ENCODE measurements around the gene TMEM62. TPM values are rescaled to one million over a fixed set of nuclear protein-coding genes. Genes with fewer than 3 reads are reported as not detected.
A peak's percentile ranks its signal among the peaks of the same experiment; 100 is the strongest.
"Not testable (repeated sequence)": the region's sequence is repeated elsewhere in the genome, so short reads cannot be mapped to it uniquely, and the experiment has no call there.

The TMEM62 gene
- total and polyA plus RNA-seq, 7 donors: 10.2 to 35.2 (median 27.4) TPM

- Histone ChIP-seq H3K27ac (no peak overlapping the region), H3K9me3 (no peaks in the 10 kb centered on the region), H3K27me3 (no peaks in the 10 kb centered on the region), H3K36me3 (peaks cover 0 to 67% (median 12%) of the 10 kb centered on the region in 4 donors), H3K4me1 (peaks cover 0 to 13% (median 11%) of the 10 kb centered on the region in 4 donors), H3K4me3 (no peak overlapping the region)
- no peak for TF ChIP-seq POLR2A (IDR thresholded peaks at IDR 0.05)
- no peak for TF ChIP-seq POLR2AphosphoS5 (IDR thresholded peaks at IDR 0.05)
- no peak for TF ChIP-seq CTCF (IDR thresholded peaks at IDR 0.05)
- no peak for TF ChIP-seq EP300 (IDR thresholded peaks at IDR 0.05)
- WGBS, 2 donors: 93 to 97% methylated on average over 2 of the region's 2 CpGs
- intact Hi-C loops (cut with DNase I): no loop called here
- DNase-seq: no peak
These were observed 32.5 kb downstream of the TMEM62 start for GRCh38 chr15:43165801-43166325.

GRCh38 chr15:43167261-43167660 lies 33.9 kb downstream of the TMEM62 start:
- peak overlapping the region in 1 of 4 donors; percentile 81 for H3K27ac ChIP-seq
- peaks cover 0 to 66% (median 11%) of the 10 kb centered on the region in 4 donors for H3K36me3 ChIP-seq
- H3K9me3 ChIP-seq; DNase-seq; H3K27me3 ChIP-seq; H3K4me3 ChIP-seq; intact Hi-C loops (cut with DNase I): not testable (repeated sequence)
- H3K4me1 ChIP-seq: peaks cover 0 to 13% (median 11%) of the 10 kb centered on the region in 4 donors
- 95 to 98% methylated on average over 27 to 28 of the region's 28 CpGs for WGBS, 2 donors

GRCh38 chr15:43168192-43169107 lies 35.1 kb downstream of the TMEM62 start:
- no peaks in the 10 kb centered on the region for H3K27me3 ChIP-seq
- peak overlapping the region in 3 of 4 donors; percentile 61 to 81 (median 76) for H3K27ac ChIP-seq
- no peaks in the 10 kb centered on the region for H3K9me3 ChIP-seq
- WGBS, 2 donors: 77 to 88% methylated on average over 2 of the region's 2 CpGs
- peak; percentile 64 for DNase-seq
- H3K4me3 ChIP-seq: no peak overlapping the region
- peaks cover 0 to 67% (median 11%) of the 10 kb centered on the region in 4 donors for H3K36me3 ChIP-seq
- no peak for TF ChIP-seq POLR2AphosphoS5 (IDR thresholded peaks at IDR 0.05)
- no peak for TF ChIP-seq CTCF (IDR thresholded peaks at IDR 0.05)
- TF ChIP-seq POLR2A (IDR thresholded peaks at IDR 0.05): no peak
- H3K4me1 ChIP-seq: peaks cover 0 to 13% (median 11%) of the 10 kb centered on the region in 4 donors
- intact Hi-C loops (cut with DNase I): loop anchor here (2.0 kb wide), 1 partner anchor 34 kb away; no protein-coding TSS in a partner anchor

GRCh38 chr15:43169888-43170287 lies 36.5 kb downstream of the TMEM62 start:
- no peak for TF ChIP-seq EP300 (IDR thresholded peaks at IDR 0.05)
- TF ChIP-seq POLR2AphosphoS5 (IDR thresholded peaks at IDR 0.05): no peak
- no peak for TF ChIP-seq CTCF (IDR thresholded peaks at IDR 0.05)
- TF ChIP-seq POLR2A (IDR thresholded peaks at IDR 0.05): no peak
- Histone ChIP-seq H3K36me3 (peaks cover 0 to 68% (median 15%) of the 10 kb centered on the region in 4 donors), H3K4me3 (no peak overlapping the region), H3K27me3 (no peaks in the 10 kb centered on the region), H3K9me3 (no peaks in the 10 kb centered on the region), H3K4me1 (peaks cover 0 to 13% (median 11%) of the 10 kb centered on the region in 4 donors), H3K27ac (peak overlapping the region in 1 of 4 donors; percentile 81)
- DNase-seq: no peak
- intact Hi-C loops (cut with DNase I): loop anchor here (2.0 kb wide), 1 partner anchor 35 kb away; no protein-coding TSS in a partner anchor
- 89 to 94% methylated on average over 4 of the region's 4 CpGs for WGBS, 2 donors

GRCh38 chr15:43175656-43176309 lies 42.4 kb downstream of the TMEM62 start:
- H3K27me3 ChIP-seq; H3K27ac ChIP-seq; H3K4me3 ChIP-seq; DNase-seq; intact Hi-C loops (cut with DNase I); H3K9me3 ChIP-seq; H3K4me1 ChIP-seq: not testable (repeated sequence)
- 95 to 97% methylated on average over 23 to 24 of the region's 25 CpGs for WGBS, 2 donors
- H3K36me3 ChIP-seq: peaks cover 0 to 61% (median 17%) of the 10 kb centered on the region in 4 donors

GRCh38 chr15:43177147-43177546 lies 43.8 kb downstream of the TMEM62 start:
- DNase-seq; H3K27ac ChIP-seq; H3K4me1 ChIP-seq; intact Hi-C loops (cut with DNase I); H3K9me3 ChIP-seq; H3K4me3 ChIP-seq; H3K27me3 ChIP-seq: not testable (repeated sequence)
- peaks cover 0 to 55% (median 15%) of the 10 kb centered on the region in 4 donors for H3K36me3 ChIP-seq
- 96% methylated on average over 2 of the region's 2 CpGs for WGBS, 2 donors
